MM.1S (cell line): ENCODE measurements around the gene SMPD2.

Experiments used
- DNase-seq: peaks from one replicate; pipeline ENCODE4 v3.0.0-alpha.2; 2015
- H2AFZ ChIP-seq: fragments of 300-600 bp; sonication (generic); 2 replicates; pipeline ENCODE4 v1.6.0; 2016; ENCODE audit warnings: antibody characterized with exemption, low read length
- H3F3A ChIP-seq: fragments of 300-600 bp; sonication (generic); 2 replicates; pipeline ENCODE4 v1.6.1; 2016; ENCODE audit warnings: mild to moderate bottlenecking, antibody characterized with exemption, low read length, moderate library complexity, mixed read lengths; ENCODE audit not compliant: insufficient read depth
- H3K27ac ChIP-seq: fragments of 300-600 bp; sonication (generic); 2 replicates; pipeline ENCODE4 v1.5.1; 2016; ENCODE audit warnings: mild to moderate bottlenecking, low read length
- H3K27me3 ChIP-seq: fragments of 300-600 bp; sonication (generic); replicated peaks from 2 replicates; pipeline ENCODE4 v1.6.0; 2016; ENCODE audit warnings: low read length; ENCODE audit not compliant: insufficient read depth
- H3K36me3 ChIP-seq: fragments of 300-600 bp; sonication (generic); replicated peaks from 2 replicates; pipeline ENCODE4 v1.6.1; 2016; ENCODE audit warnings: mild to moderate bottlenecking, low read length, mixed read lengths; ENCODE audit not compliant: insufficient read depth
- H3K4me1 ChIP-seq: fragments of 300-600 bp; sonication (generic); 2 replicates; pipeline ENCODE4 v1.6.1; 2016; ENCODE audit warnings: low read length, mixed read lengths
- H3K4me2 ChIP-seq: fragments of 300-600 bp; sonication (generic); 2 replicates; pipeline ENCODE4 v1.6.0; 2016; ENCODE audit warnings: low read depth, low read length
- H3K4me3 ChIP-seq: fragments of 300-600 bp; sonication (generic); 2 replicates; pipeline ENCODE4 v1.5.1; 2016; ENCODE audit warnings: low read length, mixed read lengths
- H3K79me2 ChIP-seq: fragments of 300-600 bp; sonication (generic); 2 replicates; pipeline ENCODE4 v1.6.1; 2016; ENCODE audit warnings: mixed run types, low read length, mixed read lengths
- H3K9ac ChIP-seq: fragments of 300-600 bp; sonication (generic); 2 replicates; pipeline ENCODE4 v1.6.1; 2016; ENCODE audit warnings: low read length, mixed read lengths
- H3K9me2 ChIP-seq: fragments of 300-600 bp; sonication (generic); replicated peaks from 2 replicates; pipeline ENCODE4 v1.6.1; 2016; ENCODE audit warnings: mild to moderate bottlenecking, low read length, mixed read lengths; ENCODE audit not compliant: insufficient read depth
- H3K9me3 ChIP-seq: fragments of 300-600 bp; sonication (generic); replicated peaks from 2 replicates; pipeline ENCODE4 v1.6.1; 2016; ENCODE audit warnings: mild to moderate bottlenecking, low read length, mixed read lengths; ENCODE audit not compliant: insufficient read depth
- H4K20me1 ChIP-seq: fragments of 300-600 bp; sonication (generic); 2 replicates; pipeline ENCODE4 v1.6.1; 2016; ENCODE audit warnings: mild to moderate bottlenecking, low read length, moderate library complexity, mixed read lengths; ENCODE audit not compliant: insufficient read depth
- EZH2 ChIP-seq: fragments of 300-600 bp; sonication (generic); optimal IDR thresholded peaks from 2 replicates; pipeline ENCODE3; 2017; ENCODE audit warnings: low read depth, mild to moderate bottlenecking, antibody characterized with exemption, low read length, mixed read lengths
- EZH2phosphoT487 ChIP-seq: fragments of 300-600 bp; sonication (generic); IDR thresholded peaks from 2 replicates; pipeline ENCODE4 v1.6.1; 2018; ENCODE audit warnings: antibody characterized with exemption, low read length
- TF ChIP-seq, protein P1 (sequence below): fragments of 300-600 bp; sonication (generic); IDR thresholded peaks from 2 replicates; pipeline ENCODE4 v1.5.1; 2016; ENCODE audit warnings: antibody characterized with exemption, low read length, mixed read lengths

Gene SMPD2, protein sequence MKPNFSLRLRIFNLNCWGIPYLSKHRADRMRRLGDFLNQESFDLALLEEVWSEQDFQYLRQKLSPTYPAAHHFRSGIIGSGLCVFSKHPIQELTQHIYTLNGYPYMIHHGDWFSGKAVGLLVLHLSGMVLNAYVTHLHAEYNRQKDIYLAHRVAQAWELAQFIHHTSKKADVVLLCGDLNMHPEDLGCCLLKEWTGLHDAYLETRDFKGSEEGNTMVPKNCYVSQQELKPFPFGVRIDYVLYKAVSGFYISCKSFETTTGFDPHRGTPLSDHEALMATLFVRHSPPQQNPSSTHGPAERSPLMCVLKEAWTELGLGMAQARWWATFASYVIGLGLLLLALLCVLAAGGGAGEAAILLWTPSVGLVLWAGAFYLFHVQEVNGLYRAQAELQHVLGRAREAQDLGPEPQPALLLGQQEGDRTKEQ

DNA sequence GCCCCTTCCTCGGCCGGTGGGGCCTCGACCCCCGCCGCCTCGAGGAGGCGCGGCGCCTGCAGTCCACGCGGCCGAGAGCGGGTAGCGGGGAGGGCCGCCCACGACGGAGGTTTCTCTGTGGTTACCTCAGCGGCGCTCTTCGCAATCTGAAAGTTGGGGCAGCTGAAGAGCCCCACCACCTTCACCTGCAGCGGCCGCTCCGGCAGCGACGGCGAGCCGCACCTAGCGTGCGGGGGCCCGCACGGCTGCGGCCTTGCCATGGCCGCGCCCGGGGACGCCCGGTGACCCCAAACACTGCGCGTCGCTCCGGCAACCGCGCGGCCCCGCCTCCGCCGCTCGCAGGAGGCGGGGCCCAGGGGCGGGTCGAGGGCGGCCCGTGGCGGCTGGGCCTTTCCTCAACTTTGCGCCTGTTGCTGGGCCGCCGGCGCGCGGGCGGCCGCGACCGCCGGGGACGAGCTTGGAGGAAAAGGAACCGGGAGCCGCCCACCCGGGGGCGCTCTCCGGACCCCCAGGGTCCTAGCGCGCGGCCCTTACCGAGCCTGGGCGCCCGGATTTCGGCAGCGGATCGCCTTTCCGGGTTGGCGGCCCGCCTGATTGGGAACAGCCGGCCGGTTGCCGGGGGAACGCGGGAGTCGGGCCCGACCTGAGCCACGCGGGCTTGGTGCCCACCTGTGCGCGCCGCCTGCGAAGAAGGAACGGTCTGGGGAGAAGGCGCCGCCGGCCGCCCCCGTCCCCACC, at the start of gene SMPD2, which contains the start of gene PPIL6:
Gene SMPD2 (plus strand): TSS at position 394 of the 738 bp plus-strand sequence. CDS start 398 bp downstream, outside the sequence.
Gene PPIL6 (minus strand): TSS at position 298 of the 738 bp plus-strand sequence. CDS start 38 bp downstream, at position 260.
- TF ChIP-seq, protein P1, sequence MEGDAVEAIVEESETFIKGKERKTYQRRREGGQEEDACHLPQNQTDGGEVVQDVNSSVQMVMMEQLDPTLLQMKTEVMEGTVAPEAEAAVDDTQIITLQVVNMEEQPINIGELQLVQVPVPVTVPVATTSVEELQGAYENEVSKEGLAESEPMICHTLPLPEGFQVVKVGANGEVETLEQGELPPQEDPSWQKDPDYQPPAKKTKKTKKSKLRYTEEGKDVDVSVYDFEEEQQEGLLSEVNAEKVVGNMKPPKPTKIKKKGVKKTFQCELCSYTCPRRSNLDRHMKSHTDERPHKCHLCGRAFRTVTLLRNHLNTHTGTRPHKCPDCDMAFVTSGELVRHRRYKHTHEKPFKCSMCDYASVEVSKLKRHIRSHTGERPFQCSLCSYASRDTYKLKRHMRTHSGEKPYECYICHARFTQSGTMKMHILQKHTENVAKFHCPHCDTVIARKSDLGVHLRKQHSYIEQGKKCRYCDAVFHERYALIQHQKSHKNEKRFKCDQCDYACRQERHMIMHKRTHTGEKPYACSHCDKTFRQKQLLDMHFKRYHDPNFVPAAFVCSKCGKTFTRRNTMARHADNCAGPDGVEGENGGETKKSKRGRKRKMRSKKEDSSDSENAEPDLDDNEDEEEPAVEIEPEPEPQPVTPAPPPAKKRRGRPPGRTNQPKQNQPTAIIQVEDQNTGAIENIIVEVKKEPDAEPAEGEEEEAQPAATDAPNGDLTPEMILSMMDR = no peak
- TF ChIP-seq EZH2 (no peak), EZH2phosphoT487 (no peak)
- Histone ChIP-seq H2AFZ (peak within 1 kb of the TSS; percentile 85), H3K79me2 (peaks cover 22% of the 10 kb centered on the region), H3K4me2 (peak within 1 kb of the TSS; percentile 94), H3K4me3 (peak within 1 kb of the TSS; percentile 88), H3K9ac (peak within 1 kb of the TSS; percentile 90), H3K36me3 (no peaks in the 10 kb centered on the region; the same call in 1 of the 2 replicates), H3F3A (peaks cover 6% of the 10 kb centered on the region; the same call in 1 of the 2 replicates), H3K27ac (peak within 1 kb of the TSS; percentile 52; the same call in 1 of the 2 replicates), H3K27me3 (no peaks in the 10 kb centered on the region), H3K4me1 (0 out of 2 replicates have a peak, but pooled peaks cover 6% of the 10 kb centered on the region), H3K9me3 (no peaks in the 10 kb centered on the region), H4K20me1 (no peaks in the 10 kb centered on the region), H3K9me2 (no peaks in the 10 kb centered on the region)
- DNase-seq = peak; percentile 83

DNA sequence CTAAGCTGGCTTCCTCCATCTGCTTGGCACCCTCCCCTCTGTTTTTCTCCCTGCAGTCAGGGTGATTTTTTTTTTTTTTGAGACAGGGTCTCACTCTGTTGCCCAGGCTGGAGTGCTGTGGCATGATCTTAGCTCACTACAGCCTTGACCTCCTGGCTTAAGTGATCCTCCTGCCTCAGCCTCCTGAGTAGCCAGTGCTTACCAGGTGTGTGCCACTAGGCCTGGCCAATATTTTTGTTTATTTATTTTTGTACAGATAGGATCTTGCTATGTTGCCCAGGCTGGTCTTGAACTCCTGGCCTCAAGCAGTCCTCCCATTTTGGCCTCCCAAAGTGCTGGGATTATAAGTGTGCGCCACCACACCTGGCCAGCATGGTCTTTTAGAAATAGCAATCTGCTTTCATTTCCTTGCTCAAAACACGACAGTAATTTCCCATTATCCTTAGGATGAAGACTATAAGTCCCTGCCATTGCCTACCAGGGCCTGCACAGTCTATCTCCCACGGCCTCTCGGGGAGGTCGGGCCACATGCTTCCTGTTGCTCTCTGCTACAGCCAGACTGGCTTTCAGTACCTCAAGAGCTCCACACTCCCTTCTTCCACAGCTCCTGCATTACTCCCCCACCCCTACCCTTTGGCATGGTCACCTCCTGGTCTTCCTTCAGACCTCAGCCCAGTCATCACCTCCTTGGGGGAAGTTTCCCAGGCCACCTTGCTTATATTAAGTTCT, 47.2 kb upstream of the SMPD2 start:
- no peak for TF ChIP-seq EZH2
- TF ChIP-seq, protein P1 = no peak
- no peak for TF ChIP-seq EZH2phosphoT487
- Histone ChIP-seq H3K9me3 (no peaks in the 10 kb centered on the region), H3K27me3 (no peaks in the 10 kb centered on the region), H3K4me2 (no peak overlapping the region), H3F3A (no peaks in the 10 kb centered on the region), H4K20me1 (no peaks in the 10 kb centered on the region), H3K36me3 (no peaks in the 10 kb centered on the region), H3K9ac (no peak overlapping the region), H3K9me2 (no peaks in the 10 kb centered on the region), H2AFZ (no peak overlapping the region), H3K27ac (no peak overlapping the region), H3K4me3 (no peak overlapping the region), H3K4me1 (no peaks in the 10 kb centered on the region), H3K79me2 (no peaks in the 10 kb centered on the region)
- no peak for DNase-seq

DNA sequence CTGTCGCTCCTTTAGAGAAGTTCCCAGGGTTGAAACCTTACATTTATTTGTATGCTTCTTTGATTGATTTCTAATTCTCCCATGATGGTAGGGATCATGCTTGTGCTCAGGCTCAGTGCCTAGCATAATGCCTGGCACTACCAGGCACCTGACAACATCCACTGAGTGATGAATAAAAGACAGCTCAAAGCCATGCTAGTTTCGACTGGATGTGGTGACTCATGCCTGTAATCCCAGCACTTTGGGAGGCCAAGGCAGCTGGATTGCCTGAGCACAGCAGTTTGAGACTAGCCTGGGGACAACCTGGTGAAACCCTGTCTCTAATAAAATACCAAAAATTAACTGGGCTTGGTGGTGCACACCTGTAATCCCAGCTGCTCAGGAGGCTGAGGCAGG, 46.6 kb upstream of the SMPD2 start:
- no peaks in the 10 kb centered on the region for H3K4me1 ChIP-seq
- no peak overlapping the region for H3K4me2 ChIP-seq
- H3K27ac ChIP-seq = no peak overlapping the region
- no peak overlapping the region for H2AFZ ChIP-seq
- H3K4me3 ChIP-seq = no peak overlapping the region
- no peaks in the 10 kb centered on the region for H3K27me3 ChIP-seq
- TF ChIP-seq EZH2 = no peak
- TF ChIP-seq, protein P1 = no peak
- TF ChIP-seq EZH2phosphoT487 = no peak
- H3K9ac ChIP-seq = no peak overlapping the region
- no peak for DNase-seq
- no peaks in the 10 kb centered on the region for H3K9me3 ChIP-seq
- no peaks in the 10 kb centered on the region for H3K36me3 ChIP-seq
- no peaks in the 10 kb centered on the region for H4K20me1 ChIP-seq
- no peaks in the 10 kb centered on the region for H3F3A ChIP-seq
- no peaks in the 10 kb centered on the region for H3K9me2 ChIP-seq
- H3K79me2 ChIP-seq = no peaks in the 10 kb centered on the region
